K562 (cell line): ENCODE measurements around the gene COMMD2. TPM values are rescaled to one million over a fixed set of nuclear protein-coding genes. Genes with fewer than 3 reads are reported as not detected.

Experiments
- ATF1 ChIP-seq, 2 experiments: fragments of 450-650 bp in 1 of 2; IDR thresholded peaks; 2 replicates each; pipeline ENCODE4 v1.6.1; 2016; ENCODE audit warnings: missing compliant biosample characterization in 1 of 2, missing genetic modification characterization in 1 of 2
- CBX1 ChIP-seq: sonication (generic); IDR thresholded peaks from 2 replicates; pipeline ENCODE4 v1.6.1; 2016; ENCODE audit warnings: antibody characterized with exemption, low read depth, mild to moderate bottlenecking
- FOXJ2 ChIP-seq: fragments of 200-800 bp; sonication (Bioruptor generic); IDR thresholded peaks from 2 replicates; pipeline ENCODE4 v1.6.1; 2016; ENCODE audit warnings: missing genetic modification characterization, missing compliant biosample characterization
- KDM5B ChIP-seq: fragments of 200-600 bp; sonication (generic); IDR thresholded peaks from 2 replicates; pipeline ENCODE4 v1.6.1; 2012; ENCODE audit warnings: low read depth, mild to moderate bottlenecking, moderate library complexity, low read length, control low read depth, inconsistent platforms; ENCODE audit not compliant: insufficient replicate concordance
- LARP7 ChIP-seq: fragments of 450-650 bp; IDR thresholded peaks from 2 replicates; pipeline ENCODE4 v1.6.1; 2016
- NFATC3 ChIP-seq: fragments of 450-650 bp; IDR thresholded peaks from 2 replicates; pipeline ENCODE4 v1.6.1; 2017; ENCODE audit warnings: mild to moderate bottlenecking
- NR2C1 ChIP-seq, 2 experiments: fragments of 450-650 bp; IDR thresholded peaks; 2 replicates each; pipeline ENCODE4 v1.6.1; 2017; ENCODE audit warnings: mild to moderate bottlenecking in 2 of 2, antibody characterized with exemption in 1 of 2, inconsistent platforms in 1 of 2, missing compliant biosample characterization in 1 of 2, missing genetic modification characterization in 1 of 2
- POLR2H ChIP-seq: IDR thresholded peaks from 2 replicates; pipeline ENCODE4 v1.6.1; 2016; ENCODE audit warnings: missing genetic modification characterization, low read depth, mild to moderate bottlenecking, control low read depth, missing compliant biosample characterization, moderate library complexity
- PTBP1 ChIP-seq: fragments of 200-400 bp; formaldehyde crosslinking; IDR thresholded peaks from 2 replicates; pipeline ENCODE4 v1.6.1; 2017; ENCODE audit warnings: low read depth, low read length
- SNIP1 ChIP-seq: fragments of 450-650 bp; IDR thresholded peaks from 2 replicates; pipeline ENCODE4 v1.7.1; 2017; ENCODE audit warnings: low read depth, mild to moderate bottlenecking
- SUPT5H ChIP-seq: fragments of 450-650 bp; IDR thresholded peaks from 2 replicates; pipeline ENCODE4 v1.6.1; 2016
- ZFX ChIP-seq: sonication (generic); formaldehyde crosslinking; IDR thresholded peaks from 2 replicates; pipeline ENCODE4 v1.8.0; 2022; ENCODE audit warnings: mild to moderate bottlenecking, missing genetic modification reagents, moderate library complexity
- ZNF134 ChIP-seq: fragments of 250-450 bp; sonication (Bioruptor Pico); conservative IDR thresholded peaks from 2 replicates; pipeline ENCODE4 v1.4.0; 2020
- ZNF75A ChIP-seq: fragments of 450-650 bp; formaldehyde crosslinking; IDR thresholded peaks from 2 replicates; pipeline ENCODE4 v1.4.0; 2020; ENCODE audit warnings: mild to moderate bottlenecking
- polyA plus RNA-seq, 8 experiments: library from polyadenylated mRNA; depleted of rRNA in 4 of 8; stranded (reverse) in 5 of 8; unstranded in 3 of 8; fragments of >200 nt; fragmentation: Nextera tagmentation in 2 of 8; fragmentation: Illumina TruSeq in 1 of 8; extraction: Ambion mirVana in 2 of 8; extraction: Trizol in 1 of 8; gene quantifications; 2 replicates each; pipeline versions ENCODE4 v1.2.1 to v1.2.3, GENCODE V29; 2011 to 2014; ENCODE audit warnings: inconsistent platforms in 1 of 8, missing spikeins in 1 of 8
- total RNA-seq, 7 experiments: library from RNA; depleted of rRNA in 6 of 7; stranded (reverse); fragments of >200 nt in 6 of 7; fragmentation: Illumina TruSeq in 2 of 7; extraction: Trizol in 2 of 7; gene quantifications; 2 replicates each; pipeline versions ENCODE4 v1.2.1 to v1.2.3, GENCODE V29; 2011 to 2021; ENCODE audit warnings: low replicate concordance in 1 of 7
- TF ChIP-seq, protein P1 (sequence below): fragments of 250-450 bp; sonication (Bioruptor Pico); IDR thresholded peaks from 2 replicates; pipeline ENCODE4 v1.8.0; 2021; ENCODE audit warnings: mild to moderate bottlenecking, moderate library complexity
- TF ChIP-seq, protein P2 (sequence below), 2 experiments: fragments of 200-800 bp in 1 of 2; sonication (Bioruptor generic) in 1 of 2; sonication (generic) in 1 of 2; formaldehyde crosslinking in 1 of 2; IDR thresholded peaks in 1 of 2; conservative IDR thresholded peaks in 1 of 2; 2 replicates each; pipeline versions ENCODE4 v1.5.0 to v1.6.1; 2016 to 2020; ENCODE audit warnings: missing compliant biosample characterization in 1 of 2, missing genetic modification characterization in 1 of 2, missing genetic modification reagents in 1 of 2
- TF ChIP-seq, protein P3 (sequence below): sonication (generic); formaldehyde crosslinking; IDR thresholded peaks from 2 replicates; pipeline ENCODE4 v1.8.0; 2022; ENCODE audit warnings: mild to moderate bottlenecking, missing genetic modification reagents
- TF ChIP-seq, protein P4 (sequence below): fragments of 250-450 bp; sonication (Bioruptor Pico); IDR thresholded peaks from 2 replicates; pipeline ENCODE4 v1.5.0; 2021

Gene COMMD2
- total and polyA plus RNA-seq, 9 of the 15 experiments (the other 6 are each of a cell fraction or from before 2014, with no cell fraction given) = 25.8 to 102 (median 41.8) TPM

DNA sequence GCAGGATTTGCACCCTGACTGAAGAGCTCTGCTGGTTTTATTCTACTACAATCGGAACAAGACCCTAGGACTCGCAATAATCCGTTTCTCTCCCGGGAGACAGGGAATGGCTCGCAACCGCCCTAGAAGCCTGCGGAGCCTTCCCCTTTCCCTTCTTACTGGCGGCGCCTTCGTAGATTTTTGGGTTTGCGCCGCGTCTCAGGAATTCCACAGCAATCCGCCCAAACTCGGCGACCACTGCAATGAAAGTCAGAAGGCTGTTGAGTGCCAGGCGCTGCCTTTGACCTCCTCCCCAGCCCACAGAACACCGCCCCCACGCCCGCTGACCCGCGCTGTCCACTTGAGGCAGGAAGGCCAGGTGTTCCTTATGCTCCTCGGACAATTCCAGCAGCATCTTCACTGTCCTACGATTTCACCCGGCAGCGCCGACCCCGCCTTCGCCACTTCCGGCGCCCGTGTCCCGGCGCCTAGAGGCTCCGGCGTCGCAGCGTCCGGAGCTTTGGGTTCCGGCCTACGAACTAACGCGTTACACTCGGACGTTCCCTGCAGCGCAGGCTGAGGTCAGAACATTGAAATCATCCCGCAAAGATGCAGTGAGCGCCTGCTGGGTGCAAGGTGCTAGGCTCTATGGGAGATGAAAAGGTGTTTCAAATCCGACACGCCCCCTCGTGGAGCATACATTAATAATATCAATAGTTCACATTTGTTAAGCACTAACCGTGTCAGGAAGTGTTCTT is at the start of gene COMMD2 (continued):
- 0 out of 2 replicates have a peak, but pooled peaks have one; percentile 12 for TF ChIP-seq ZFX (CRISPR knock-in tag)
- TF ChIP-seq, protein P1, sequence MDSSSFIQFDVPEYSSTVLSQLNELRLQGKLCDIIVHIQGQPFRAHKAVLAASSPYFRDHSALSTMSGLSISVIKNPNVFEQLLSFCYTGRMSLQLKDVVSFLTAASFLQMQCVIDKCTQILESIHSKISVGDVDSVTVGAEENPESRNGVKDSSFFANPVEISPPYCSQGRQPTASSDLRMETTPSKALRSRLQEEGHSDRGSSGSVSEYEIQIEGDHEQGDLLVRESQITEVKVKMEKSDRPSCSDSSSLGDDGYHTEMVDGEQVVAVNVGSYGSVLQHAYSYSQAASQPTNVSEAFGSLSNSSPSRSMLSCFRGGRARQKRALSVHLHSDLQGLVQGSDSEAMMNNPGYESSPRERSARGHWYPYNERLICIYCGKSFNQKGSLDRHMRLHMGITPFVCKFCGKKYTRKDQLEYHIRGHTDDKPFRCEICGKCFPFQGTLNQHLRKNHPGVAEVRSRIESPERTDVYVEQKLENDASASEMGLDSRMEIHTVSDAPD = no peak
- no peak for TF ChIP-seq NFATC3
- TF ChIP-seq FOXJ2 (tag) = no peak
- TF ChIP-seq, protein P2, sequence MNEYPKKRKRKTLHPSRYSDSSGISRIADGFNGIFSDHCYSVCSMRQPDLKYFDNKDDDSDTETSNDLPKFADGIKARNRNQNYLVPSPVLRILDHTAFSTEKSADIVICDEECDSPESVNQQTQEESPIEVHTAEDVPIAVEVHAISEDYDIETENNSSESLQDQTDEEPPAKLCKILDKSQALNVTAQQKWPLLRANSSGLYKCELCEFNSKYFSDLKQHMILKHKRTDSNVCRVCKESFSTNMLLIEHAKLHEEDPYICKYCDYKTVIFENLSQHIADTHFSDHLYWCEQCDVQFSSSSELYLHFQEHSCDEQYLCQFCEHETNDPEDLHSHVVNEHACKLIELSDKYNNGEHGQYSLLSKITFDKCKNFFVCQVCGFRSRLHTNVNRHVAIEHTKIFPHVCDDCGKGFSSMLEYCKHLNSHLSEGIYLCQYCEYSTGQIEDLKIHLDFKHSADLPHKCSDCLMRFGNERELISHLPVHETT (CRISPR knock-in tag; conservative IDR thresholded peaks at IDR 0.05 in 1 of 2, IDR thresholded peaks at IDR 0.05 in 1 of 2) = peak in 1 of 2 experiments; percentile 40; a peak in 1 of 4 replicates
- TF ChIP-seq LARP7 = no peak
- TF ChIP-seq, protein P3, sequence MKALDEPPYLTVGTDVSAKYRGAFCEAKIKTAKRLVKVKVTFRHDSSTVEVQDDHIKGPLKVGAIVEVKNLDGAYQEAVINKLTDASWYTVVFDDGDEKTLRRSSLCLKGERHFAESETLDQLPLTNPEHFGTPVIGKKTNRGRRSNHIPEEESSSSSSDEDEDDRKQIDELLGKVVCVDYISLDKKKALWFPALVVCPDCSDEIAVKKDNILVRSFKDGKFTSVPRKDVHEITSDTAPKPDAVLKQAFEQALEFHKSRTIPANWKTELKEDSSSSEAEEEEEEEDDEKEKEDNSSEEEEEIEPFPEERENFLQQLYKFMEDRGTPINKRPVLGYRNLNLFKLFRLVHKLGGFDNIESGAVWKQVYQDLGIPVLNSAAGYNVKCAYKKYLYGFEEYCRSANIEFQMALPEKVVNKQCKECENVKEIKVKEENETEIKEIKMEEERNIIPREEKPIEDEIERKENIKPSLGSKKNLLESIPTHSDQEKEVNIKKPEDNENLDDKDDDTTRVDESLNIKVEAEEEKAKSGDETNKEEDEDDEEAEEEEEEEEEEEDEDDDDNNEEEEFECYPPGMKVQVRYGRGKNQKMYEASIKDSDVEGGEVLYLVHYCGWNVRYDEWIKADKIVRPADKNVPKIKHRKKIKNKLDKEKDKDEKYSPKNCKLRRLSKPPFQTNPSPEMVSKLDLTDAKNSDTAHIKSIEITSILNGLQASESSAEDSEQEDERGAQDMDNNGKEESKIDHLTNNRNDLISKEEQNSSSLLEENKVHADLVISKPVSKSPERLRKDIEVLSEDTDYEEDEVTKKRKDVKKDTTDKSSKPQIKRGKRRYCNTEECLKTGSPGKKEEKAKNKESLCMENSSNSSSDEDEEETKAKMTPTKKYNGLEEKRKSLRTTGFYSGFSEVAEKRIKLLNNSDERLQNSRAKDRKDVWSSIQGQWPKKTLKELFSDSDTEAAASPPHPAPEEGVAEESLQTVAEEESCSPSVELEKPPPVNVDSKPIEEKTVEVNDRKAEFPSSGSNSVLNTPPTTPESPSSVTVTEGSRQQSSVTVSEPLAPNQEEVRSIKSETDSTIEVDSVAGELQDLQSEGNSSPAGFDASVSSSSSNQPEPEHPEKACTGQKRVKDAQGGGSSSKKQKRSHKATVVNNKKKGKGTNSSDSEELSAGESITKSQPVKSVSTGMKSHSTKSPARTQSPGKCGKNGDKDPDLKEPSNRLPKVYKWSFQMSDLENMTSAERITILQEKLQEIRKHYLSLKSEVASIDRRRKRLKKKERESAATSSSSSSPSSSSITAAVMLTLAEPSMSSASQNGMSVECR (CRISPR knock-in tag) = 0 out of 2 replicates have a peak, but pooled peaks have one; percentile 28
- 0 out of 2 replicates have a peak, but pooled peaks have one; percentile 68 for TF ChIP-seq CBX1
- TF ChIP-seq KDM5B = peak; percentile 96
- no peak for TF ChIP-seq SNIP1
- no peak for TF ChIP-seq ATF1 (CRISPR knock-in tag; IDR thresholded peaks at IDR 0.05)
- TF ChIP-seq ATF1 (tag; IDR thresholded peaks at IDR 0.05) = peak; percentile 83
- no peak for TF ChIP-seq PTBP1
- TF ChIP-seq, protein P4, sequence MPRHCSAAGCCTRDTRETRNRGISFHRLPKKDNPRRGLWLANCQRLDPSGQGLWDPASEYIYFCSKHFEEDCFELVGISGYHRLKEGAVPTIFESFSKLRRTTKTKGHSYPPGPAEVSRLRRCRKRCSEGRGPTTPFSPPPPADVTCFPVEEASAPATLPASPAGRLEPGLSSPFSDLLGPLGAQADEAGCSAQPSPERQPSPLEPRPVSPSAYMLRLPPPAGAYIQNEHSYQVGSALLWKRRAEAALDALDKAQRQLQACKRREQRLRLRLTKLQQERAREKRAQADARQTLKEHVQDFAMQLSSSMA (CRISPR knock-in tag) = 0 out of 2 replicates have a peak, but pooled peaks have one; percentile 56
- no peak for TF ChIP-seq ZNF134 (CRISPR knock-in tag)
- peak; percentile 57 for TF ChIP-seq POLR2H (tag)
- TF ChIP-seq ZNF75A (CRISPR knock-in tag) = no peak
- peak; percentile 73 for TF ChIP-seq NR2C1 (IDR thresholded peaks at IDR 0.05)
- peak; percentile 88 for TF ChIP-seq NR2C1 (tag; IDR thresholded peaks at IDR 0.05)
- peak; percentile 93 for TF ChIP-seq SUPT5H
